COLO668 (cell line): ENCODE results near the gene FBXL17.

ENCODE experiments used
- DNase-seq: peaks from one replicate; lab custom pipeline; 2025; ENCODE audit not compliant: unreplicated experiment; lab: John Stamatoyannopoulos, UW

FBXL17 gene

DNA sequence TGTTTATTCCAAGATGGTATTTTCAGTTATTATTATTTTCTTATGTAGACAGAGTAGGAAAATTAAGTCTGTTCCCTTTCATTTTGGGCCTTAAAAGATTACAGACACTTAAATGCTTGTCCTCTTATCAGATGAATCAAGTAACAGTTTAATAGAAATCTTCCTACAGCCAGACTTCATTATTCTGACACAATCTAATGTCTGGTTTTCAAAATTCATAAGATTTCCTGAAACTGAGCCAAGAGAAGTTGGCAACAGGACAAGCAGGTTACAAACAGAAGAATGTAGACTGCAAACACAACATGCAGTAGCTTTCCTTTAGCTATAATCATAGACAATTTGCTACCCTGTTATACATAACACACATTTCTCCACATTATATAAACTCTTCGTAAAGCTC, 130.5 kb downstream of the FBXL17 start:
- DNase-seq = no peak

DNA sequence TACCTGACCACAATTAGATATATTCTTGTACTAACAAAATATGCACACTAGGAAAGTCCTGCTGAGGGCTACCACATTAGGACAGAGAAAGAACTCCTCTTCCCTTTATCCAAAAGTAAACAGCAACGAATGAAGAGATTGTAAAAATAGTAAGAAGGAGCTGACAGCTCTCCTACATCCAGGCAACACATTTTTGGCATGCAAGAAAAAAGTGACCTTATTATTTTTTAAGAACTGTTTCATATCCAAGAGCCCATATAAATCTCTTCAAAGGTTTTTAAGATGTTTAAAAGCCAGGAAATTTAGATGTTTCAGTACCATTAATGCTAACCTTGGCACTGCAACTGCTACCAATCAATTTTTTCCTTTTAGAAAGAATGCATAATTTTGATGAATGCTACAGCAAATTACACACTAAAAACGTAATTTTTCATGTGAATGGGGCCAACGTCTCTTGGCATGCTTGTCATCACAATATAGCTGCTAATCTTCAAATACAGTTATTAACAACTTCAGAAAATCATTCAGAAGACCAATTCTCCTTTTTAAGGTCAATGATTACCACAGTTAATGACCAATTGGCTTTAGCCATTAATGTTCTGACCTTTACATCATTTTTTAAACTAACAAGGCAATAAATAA, 132.0 kb downstream of the FBXL17 start:
- DNase-seq = no peak

DNA sequence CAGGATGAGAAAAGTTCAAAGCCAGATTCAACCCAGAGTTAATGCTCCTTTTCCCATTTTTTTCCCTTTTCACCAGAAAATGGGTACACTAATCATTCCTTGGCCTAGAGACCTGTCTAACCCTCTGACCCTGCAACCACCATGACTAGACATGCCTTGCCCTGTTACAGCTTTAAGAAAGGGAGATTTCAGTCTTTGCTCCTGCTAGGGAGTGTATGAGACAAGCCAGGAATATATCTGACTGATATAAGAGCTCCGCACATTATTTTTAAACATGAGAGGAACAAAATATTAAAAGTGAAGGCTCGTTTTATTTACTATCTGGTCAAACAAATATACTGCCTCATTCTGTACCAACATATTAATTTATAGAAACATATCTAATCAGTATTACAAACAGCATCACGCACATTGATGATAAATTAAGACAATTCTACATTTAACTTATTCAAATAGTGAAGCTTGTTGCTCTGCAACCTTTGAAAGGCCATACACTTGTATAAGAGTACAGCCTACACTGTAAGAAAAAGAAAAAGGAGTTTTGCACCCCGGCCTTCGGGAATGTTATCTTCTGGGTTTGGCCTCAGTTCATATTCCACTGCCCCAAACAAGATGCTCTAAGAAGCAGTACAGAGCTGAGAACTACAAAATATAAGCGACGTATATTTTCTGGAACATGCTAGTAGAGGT, 132.7 kb downstream of the FBXL17 start:
- no peak for DNase-seq

DNA sequence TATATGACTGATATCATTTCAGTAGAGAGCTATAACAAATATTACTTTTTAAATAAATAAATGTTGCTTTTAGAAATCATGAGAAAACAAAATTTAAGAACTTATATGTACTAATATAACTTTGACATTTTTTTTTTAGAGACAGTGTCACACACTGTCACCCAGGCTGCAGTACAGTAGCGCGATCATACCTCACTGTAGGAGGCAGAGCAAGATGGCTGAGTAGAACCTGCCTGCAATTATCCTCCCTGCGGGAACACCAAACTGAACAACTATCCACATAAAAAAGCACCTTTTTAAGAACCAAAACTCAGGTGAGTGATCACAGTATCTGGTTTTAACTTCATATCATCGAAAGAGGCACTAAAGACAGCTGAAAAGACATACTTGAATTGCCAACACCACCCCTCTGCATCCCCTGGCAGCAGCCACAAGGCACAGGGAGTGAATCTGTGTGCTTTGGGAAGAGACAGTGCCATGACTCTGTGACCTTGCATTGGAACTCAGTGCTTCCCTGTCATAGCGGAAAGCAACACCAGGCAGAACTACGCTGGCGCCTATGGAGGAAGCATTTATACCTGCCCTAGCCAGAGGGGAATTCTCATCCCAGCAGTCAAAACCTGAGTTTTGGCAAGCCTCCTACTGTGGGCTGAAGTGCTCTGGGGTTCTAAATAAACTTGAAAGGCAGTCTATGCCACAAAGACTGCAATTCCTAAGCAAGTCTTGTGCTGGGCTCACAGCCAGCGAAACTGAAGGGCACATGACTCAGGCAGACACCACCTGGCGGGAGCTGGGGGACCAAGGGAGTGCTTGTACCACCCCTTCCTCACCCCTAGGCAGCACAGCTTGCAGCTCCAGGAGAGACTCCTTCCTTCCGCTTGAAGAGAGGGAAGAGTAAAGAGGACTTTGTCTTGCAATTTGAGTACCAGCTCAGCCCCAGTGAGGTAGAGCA, 142.7 kb downstream of the FBXL17 start:
- no peak for DNase-seq

DNA sequence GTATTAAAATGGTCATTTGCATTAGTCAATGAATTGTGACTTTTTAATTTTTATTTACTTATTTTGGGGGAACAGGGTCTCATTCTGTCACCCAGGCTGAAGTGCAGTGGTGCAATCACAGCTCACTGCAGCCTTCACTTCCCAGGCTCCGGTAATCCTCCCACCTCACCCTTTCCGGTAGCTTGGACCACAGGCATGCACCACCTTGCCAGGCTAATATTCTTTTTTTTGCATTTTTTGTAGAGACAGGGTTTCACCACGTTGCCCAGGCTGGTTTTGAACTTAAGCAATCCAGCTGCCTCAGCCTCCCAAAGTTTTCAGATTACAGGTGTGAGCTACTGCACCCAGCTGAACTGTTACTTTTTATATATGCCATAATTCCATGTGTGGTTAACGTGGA, 143.4 kb downstream of the FBXL17 start:
- DNase-seq = no peak

DNA sequence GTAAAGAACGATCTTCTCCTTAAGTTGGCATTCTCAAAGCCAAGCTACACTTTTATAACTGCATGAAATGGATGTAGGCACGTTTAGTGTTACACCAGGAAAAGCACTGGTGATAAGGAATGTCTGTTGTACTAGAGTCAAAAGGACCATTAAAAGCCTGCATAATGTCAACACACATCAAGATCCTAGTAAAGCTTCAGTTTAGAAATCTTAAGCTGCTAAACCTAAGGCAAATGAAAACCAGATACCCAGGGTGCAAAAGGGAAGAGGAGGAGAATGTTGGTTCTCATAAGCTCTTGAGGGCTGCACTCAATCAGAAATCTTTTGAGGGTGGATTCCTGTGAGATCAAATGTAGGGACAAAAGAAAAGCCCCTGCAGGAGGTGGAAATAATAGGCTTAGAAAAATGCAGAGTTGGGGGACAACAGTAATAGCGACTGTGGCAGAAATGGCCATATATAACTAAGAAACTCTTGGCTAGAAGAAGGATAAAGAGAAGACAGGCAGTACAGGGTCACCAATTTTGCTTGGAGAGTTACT, 148.2 kb downstream of the FBXL17 start:
- no peak for DNase-seq

DNA sequence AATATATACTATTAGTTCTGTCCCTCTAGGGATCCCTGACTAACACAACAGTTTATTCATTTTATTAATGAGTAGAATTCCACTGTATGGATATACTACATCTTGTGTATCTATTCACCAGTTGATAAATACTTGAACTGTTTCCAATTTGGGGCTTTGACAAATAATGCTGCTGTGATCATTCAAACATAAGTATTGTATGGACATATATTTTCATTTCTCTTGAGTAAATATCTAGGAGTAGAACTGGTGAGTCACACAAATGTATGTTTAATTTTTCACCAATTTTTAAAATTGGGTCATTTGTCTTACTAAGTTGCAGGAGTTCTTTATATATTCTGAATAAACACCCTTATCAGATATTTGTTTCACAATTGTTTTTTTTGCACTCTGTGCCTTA, 149.1 kb downstream of the FBXL17 start:
- DNase-seq = no peak

DNA sequence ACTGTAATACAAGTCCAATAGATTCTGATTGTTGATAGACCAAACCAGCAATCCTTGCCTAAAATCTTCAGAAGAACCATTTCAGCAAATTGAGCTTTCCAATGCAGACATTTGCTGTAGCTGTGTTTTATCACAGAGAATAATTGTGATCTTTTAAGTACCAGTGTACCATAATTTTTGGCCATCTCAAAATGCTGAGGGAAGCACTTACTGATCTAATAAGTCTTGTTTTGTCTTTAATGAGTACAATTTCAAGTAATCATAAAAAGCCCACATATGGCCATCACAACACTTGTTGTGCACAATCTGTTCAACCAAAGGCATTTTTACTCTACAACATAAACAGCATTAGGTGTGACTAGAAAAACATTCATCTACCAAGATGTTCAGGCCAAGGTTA, 159.9 kb downstream of the FBXL17 start:
- no peak for DNase-seq

DNA sequence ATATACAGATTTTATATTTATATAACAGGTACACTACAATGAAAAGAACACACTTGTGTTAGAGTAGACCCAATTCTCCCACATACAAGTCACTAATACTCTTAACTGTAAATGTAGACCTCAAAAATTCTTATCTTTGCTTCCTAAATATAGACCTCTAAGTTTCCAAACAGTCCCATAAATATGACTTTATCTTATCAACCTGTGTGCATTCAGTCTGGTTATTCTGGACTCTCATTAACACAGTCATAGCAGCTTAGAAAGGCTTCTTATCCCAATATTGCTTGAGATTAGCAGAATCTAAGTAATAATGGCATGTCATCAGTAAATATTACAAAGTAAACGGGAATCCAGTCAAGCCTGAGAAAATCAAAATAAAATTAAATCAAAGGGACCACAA, 161.1 kb downstream of the FBXL17 start:
- DNase-seq = no peak

DNA sequence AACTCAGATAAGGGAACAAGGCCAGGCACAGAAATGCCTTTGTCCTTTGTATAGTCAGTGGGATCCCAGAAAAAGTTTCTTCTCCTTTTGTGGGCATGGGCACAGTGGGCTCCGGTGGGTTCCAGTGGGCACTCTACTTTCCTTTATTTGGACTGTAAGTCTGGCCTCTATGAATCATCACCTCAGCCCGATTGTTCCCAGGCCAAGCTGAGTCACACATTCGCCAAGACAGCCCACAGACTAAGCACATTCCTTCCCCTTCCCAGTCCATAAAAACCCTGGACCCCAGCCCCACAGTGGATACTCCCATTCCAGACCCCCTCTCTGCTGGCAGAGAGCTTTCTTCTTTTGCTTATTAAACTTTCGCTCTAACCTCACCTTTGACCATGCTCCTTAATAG, 165.0 kb downstream of the FBXL17 start:
- no peak for DNase-seq

DNA sequence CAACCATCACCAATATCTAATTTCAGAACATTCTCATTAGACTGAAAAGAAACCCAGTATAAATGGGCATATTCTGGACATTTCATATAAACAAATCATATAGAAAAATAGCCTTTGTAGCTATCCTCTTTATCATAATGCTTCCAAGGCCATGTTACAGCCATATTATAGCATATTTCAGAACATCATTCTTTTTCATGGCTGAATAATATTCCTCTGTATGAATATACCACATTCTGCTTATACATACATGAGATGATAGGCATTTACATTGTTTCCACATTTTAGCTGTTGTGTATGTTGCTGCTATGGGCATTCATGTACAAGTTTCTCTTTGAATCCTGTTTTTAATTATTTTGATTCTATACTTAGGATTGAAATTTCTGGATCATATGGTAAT, 167.0 kb downstream of the FBXL17 start:
- DNase-seq = no peak

DNA sequence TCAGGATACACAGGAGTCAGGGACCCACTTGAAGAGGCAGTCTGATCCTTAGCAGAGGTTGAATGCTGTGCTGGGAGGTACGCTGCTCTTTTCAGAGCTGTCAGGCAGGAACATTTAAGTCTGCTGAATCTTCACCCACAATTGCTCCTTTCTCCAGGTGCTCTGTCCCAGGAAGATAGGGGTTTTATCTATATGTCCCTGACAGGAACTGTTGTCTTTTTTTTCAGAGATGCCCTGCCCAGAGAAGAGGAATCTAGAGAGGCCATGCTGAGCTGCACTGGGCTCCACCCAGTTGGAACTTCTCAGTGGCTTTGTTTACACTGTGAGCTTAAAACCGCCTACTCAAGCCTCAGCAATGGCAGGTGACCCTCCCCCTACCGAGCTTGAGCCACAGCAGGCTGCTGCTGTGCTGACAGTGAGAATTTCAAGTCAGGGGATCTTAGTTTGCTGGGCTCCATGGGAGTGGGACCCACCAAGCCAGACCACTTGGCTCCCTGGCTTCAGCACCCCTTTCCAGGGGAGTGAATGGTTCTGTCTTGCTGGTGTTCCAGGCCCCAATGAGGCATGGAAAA, 169.0 kb downstream of the FBXL17 start:
- DNase-seq = peak; percentile 5

DNA sequence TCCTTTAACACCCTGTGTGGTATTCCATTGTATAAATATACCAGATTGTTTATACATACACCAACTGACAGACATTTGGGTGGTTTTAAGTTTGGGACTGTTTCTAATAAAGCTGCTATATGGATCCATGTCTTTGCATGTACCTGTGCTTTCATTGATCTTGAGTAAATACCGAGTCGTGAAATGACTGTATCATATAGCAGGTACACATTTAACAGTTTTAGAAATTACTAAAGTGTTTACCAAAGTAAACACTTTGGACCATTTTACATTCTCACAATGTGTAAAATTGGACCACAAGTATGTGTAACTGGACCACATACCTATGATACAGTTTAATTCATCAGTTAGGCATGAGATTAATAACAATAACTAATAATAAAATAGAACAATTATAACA, 175.2 kb downstream of the FBXL17 start:
- DNase-seq = no peak

DNA sequence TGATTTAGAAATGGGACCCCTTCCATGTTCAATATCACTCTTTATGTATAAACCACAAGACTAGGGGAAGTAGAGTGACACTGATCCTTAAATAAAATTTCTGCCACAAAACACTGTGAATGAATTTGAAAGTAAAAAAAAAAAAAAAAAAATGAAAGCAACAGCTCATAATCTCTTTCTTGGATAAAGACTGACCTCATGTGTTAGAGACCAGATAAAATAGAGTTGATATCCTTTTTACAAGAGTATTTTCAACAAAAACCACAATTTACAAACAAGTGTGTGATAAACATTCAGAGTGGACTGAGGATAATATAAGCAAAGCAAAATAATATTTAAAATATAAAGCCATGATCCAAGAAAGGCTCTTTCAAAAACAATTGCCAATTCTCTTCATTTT, 180.2 kb downstream of the FBXL17 start:
- DNase-seq = no peak

DNA sequence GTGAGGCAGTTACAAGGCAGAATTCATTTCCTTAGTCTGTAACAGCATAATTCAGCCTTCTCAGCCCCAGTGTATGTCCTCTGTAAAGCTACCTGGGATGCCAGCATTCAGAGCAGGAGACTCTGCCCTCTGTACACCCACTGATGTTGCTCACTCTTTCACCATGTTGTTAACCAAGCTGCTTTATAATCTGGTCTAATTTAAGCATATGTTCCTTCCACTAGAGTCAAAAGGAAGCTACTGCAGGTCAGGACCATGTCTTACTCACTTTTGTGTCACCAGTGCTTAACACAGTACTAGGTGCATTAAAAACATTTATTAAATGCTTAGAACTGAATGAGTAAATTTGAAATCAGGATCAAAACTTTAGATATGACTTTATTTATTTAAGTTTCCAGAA, 185.6 kb downstream of the FBXL17 start:
- no peak for DNase-seq

DNA sequence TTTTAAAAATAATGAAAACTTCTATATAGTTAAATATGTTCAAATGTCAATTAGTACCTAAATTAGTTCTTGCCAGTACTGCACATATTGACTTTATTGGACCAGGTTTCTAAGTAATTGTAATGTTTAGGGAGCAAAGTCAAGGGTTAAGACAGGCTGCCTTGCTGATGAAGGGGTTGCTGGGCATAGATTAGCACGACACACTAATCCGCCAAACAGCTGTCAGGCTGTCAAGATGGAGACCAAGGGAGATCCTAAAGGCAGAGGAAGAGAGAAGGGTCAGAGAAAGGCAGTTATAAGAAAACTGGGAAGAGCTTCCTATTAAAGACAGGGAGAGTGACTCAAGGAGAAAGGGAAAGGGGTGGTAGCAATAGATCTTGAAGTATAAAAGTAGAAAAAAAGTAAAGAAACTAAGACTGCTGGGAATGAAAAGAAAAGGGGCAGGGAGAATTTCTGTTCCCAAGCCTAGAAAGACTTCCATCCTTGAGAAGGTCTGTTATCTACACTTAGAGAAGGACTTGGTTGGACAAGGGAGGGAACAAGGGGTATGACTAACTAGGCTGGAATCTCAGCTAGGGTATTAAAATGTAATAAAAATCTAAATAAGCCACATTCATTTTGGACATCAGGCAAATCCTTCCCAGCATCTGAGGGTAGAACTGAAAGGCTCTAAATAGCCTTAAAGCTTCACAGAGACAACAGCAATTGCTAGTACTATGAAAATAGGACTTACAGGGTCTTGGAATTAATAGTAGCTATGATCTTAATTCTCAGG, 188.7 kb downstream of the FBXL17 start:
- DNase-seq = no peak

DNA sequence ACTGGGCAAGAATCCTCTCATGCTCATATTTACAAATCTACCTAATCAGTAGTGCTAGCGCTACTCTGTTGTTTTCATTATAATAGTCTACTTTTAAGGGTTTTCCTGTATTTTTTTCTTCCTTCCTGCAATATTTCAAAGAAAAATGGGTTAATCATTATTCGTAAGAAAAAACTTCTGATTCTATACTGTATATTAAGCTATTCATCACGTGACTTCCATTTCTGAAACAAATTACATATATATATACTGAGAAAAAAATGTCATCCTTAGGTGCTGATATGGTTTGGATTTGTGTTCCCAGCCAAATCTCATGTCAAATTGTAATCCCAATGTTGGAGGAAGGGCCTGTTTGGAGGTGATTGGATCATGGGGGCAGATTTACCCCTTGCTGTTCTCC, 197.0 kb downstream of the FBXL17 start:
- DNase-seq = no peak

DNA sequence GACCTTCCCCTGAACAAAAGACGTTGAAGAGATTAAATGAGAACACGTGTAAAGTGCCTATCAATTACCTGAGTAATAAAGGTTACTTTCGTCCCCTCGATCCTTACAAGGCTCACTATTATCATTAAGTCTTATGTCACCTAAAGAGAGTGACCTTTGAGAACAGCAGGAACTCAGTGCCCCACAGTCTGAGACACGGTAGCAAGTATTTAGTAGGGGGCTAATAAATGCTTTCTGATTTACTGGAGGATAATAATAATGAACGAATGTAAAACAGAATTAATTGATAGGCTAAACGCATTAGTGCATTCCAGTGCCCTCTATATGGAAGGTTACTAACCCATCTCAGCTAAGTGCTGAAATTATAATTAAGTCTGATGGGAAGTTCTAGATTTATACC, 199.9 kb downstream of the FBXL17 start:
- DNase-seq = no peak

DNA sequence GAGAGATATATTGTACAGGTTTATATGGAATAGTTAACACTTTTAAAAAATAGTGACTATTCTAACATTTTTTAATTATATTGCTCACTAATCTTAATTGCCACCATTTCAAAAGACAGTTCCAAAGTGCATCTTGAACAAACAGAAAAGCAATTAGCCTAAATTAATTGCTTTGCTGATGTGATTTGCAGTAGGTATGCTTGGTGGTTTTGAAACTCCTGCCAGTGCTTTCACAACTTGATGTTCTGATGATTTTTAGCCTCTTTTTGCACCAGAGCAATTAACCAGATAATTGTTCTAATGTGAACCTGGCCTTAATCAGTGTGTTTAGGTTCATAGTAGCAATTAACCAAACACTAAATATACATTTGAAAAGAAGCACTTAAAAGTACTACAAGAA, 207.6 kb downstream of the FBXL17 start:
- DNase-seq = no peak

DNA sequence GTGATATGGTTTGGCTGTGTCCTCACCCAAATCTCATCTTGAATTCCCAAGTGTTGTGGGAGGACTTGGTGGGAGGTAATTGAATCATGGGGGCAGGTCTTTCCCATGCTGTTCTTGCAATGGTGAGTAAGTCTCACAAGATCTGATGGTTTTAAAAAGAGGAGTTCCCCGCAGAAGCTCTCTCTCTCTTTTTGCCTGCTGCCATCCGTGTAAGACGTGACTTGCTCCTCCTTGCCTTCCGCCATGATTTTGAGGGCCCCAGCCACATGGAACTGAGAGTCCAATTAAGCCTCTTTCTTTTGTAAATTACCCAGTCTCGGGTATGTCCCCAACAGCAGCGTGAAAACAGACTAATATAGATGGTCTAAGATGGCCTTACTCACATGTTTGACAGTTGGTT, 210.1 kb downstream of the FBXL17 start:
- DNase-seq = no peak

DNA sequence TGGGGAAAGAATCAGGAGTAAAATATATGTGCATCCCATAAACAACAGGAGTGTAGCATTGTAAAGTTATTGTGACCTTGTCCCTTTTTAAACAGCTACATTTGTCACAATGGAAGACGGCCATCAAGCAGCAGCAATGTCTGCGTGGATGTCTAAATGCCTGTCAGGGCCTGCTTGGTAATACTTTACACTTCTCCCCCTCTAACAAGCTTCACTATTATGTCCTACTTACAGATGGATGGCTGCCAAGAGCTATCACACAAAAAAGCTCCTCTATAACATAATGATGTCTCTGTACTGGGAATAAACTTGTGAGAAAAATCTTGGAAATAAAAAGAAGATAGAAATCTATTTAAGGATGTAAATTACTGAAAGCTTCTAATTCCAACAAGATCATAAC, 213.0 kb downstream of the FBXL17 start:
- DNase-seq = no peak
